WERI-Rb-1 (cell line): ENCODE results near the gene CYP4F11.
"Not testable (repeated sequence)": the region's sequence is repeated elsewhere in the genome, so short reads cannot be mapped to it uniquely, and the experiment has no call there.

ENCODE experiments used
- DNase-seq: peaks from one replicate; pipeline ENCODE4 v3.0.0-alpha.2; 2020
- H3K27ac ChIP-seq: fragments of 250-450 bp; sonication (Bioruptor Pico); 2 replicates; pipeline ENCODE4 v1.5.1; 2020; ENCODE audit warnings: mild to moderate bottlenecking, moderate library complexity
- H3K27me3 ChIP-seq: fragments of 250-450 bp; sonication (Bioruptor Pico); 2 replicates; pipeline ENCODE4 v1.5.1; 2021; ENCODE audit warnings: mild to moderate bottlenecking, low read depth, moderate library complexity; ENCODE audit not compliant: insufficient read depth, severe bottlenecking
- H3K36me3 ChIP-seq: fragments of 250-450 bp; sonication (Bioruptor Pico); 2 replicates; pipeline ENCODE4 v1.5.1; 2020; ENCODE audit warnings: mild to moderate bottlenecking, moderate library complexity
- H3K4me3 ChIP-seq: 2 replicates; pipeline ENCODE4 v1.5.1; 2011; ENCODE audit warnings: low read depth, mild to moderate bottlenecking, control low read depth, low read length
- H3K9me3 ChIP-seq: fragments of 250-450 bp; sonication (Bioruptor Pico); 2 replicates; pipeline ENCODE4 v1.5.1; 2021; ENCODE audit warnings: mild to moderate bottlenecking, moderate library complexity; ENCODE audit not compliant: severe bottlenecking
- TF ChIP-seq, protein P1 (sequence below): IDR thresholded peaks from 2 replicates; pipeline ENCODE4 v1.5.1; 2011; ENCODE audit warnings: low read depth, mild to moderate bottlenecking, control low read depth, inconsistent platforms, low read length

Gene CYP4F11

DNA sequence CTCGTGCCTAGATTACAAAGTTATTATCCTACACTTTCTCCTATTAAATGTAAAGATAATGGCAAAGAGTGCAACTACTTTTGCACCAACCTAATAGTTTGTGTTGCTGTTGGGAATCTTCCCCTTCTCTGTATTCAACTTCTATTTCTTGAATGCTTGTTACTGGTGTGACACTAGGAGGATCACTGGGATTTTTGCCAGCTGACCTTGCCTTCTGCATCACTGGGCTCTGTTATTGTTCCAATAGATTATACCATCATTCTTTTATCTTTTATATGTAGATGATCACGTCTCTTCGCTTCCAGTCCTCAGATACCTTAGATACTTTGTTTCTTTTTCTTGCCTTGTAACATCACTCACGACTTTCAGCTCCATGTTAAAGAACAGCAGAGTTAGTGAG is 11.0 kb upstream of the CYP4F11 start:
- H3K36me3 ChIP-seq, result no peaks in the 10 kb centered on the region
- H3K9me3 ChIP-seq, result peaks cover 17% of the 10 kb centered on the region
- TF ChIP-seq, protein P1, sequence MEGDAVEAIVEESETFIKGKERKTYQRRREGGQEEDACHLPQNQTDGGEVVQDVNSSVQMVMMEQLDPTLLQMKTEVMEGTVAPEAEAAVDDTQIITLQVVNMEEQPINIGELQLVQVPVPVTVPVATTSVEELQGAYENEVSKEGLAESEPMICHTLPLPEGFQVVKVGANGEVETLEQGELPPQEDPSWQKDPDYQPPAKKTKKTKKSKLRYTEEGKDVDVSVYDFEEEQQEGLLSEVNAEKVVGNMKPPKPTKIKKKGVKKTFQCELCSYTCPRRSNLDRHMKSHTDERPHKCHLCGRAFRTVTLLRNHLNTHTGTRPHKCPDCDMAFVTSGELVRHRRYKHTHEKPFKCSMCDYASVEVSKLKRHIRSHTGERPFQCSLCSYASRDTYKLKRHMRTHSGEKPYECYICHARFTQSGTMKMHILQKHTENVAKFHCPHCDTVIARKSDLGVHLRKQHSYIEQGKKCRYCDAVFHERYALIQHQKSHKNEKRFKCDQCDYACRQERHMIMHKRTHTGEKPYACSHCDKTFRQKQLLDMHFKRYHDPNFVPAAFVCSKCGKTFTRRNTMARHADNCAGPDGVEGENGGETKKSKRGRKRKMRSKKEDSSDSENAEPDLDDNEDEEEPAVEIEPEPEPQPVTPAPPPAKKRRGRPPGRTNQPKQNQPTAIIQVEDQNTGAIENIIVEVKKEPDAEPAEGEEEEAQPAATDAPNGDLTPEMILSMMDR, result no peak

DNA sequence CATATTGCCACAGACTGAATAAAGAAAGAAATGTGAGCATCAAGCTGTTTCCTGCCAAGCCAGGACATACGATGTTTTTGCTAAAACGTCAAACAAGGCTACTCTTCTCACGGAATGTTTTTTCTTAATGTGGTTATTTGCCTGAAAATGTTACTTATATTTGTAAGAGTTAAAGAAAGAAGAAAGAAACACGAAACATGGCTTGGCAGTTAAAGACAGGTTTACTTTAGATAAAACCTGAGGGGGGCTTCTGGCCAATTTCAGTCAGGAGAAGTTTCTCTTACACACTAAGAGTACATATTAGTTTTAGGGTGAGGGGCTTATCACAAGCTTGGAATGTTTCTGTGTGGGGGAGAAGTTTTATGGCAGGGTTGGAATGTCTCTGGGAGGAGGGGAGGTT is 10.1 kb upstream of the CYP4F11 start:
- H3K27me3 ChIP-seq, result peaks cover 34% of the 10 kb centered on the region
- H3K36me3 ChIP-seq, result no peaks in the 10 kb centered on the region
- peaks cover 17% of the 10 kb centered on the region for H3K9me3 ChIP-seq
- TF ChIP-seq, protein P1, result no peak
- no peak for DNase-seq
- no peak overlapping the region for H3K4me3 ChIP-seq
- no peak overlapping the region for H3K27ac ChIP-seq

More for the DNA sequence above, 11.0 kb upstream of the CYP4F11 start:
- Histone ChIP-seq H3K27ac (no peak overlapping the region), H3K27me3 (peaks cover 29% of the 10 kb centered on the region), H3K4me3 (no peak overlapping the region)
- DNase-seq, result no peak

DNA sequence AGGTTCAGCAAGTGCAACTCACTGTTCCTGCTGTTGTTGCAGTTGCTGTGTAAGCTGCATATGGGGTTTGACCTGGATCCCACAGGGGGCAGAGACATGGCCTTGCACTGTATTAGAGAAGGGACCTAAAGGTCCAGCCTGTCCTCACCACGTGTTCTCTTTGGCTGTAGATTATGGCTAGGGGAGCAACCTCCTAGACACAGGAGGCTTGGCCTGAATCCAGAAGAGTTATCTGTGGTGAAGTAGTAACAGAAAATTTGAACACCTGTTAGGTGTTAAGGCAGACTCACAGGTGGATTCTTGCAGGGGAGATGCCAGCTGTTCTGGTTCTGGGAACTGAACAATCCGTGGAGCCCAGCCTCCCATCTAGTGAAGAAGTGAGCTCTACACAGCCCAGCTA is 3.4 kb upstream of the CYP4F11 start:
- no peak for DNase-seq
- Histone ChIP-seq H3K27ac (no peak overlapping the region), H3K4me3 (no peak overlapping the region), H3K27me3 (peaks cover 43% of the 10 kb centered on the region), H3K36me3 (no peaks in the 10 kb centered on the region), H3K9me3 (peaks cover 8% of the 10 kb centered on the region)
- TF ChIP-seq, protein P1, result no peak

DNA sequence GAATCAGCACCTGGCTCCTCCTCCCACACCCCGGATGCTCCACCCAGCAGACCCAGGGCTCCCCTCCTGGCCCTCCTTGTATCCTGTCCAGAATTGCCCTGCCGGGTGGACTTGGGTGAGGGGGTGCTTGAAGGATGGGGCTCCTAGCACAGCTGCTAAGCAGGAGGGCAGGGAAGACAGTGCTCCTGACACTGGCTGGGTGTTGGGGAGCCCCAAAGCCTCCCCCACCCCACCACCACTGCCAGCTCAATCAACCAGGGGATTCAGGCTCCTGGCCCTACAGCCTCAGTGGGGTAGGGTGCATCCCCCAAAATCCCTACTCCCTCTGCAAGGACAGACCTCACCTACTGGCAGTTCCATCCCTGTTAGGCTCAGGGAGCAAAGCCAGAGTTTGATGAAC is 2.6 kb upstream of the CYP4F11 start:
- peaks cover 8% of the 10 kb centered on the region for H3K9me3 ChIP-seq
- no peak for DNase-seq
- H3K27me3 ChIP-seq, result peaks cover 38% of the 10 kb centered on the region
- TF ChIP-seq, protein P1, result no peak
- H3K4me3 ChIP-seq, result no peak overlapping the region
- no peaks in the 10 kb centered on the region for H3K36me3 ChIP-seq
- H3K27ac ChIP-seq, result no peak overlapping the region

DNA sequence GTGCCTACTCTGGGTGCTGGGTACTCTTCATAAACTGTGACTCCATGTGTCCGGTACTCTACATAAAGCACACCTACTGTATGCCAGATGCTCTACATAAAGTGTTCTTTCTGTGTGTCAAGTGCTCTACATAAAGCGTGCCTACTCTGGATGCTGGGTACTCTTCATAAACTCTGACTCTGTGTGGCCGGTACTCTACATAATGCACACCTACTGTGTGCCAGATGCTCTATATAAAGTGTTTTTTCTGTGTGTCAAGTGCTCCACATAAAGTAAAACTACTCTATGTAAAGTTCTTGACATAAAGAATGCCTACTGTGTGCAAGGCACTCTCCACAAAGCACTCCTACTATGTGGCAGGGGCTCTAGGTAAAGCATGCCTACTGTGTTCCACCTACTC is 1.8 kb upstream of the CYP4F11 start:
- TF ChIP-seq, protein P1, result no peak
- H3K9me3 ChIP-seq, result peaks cover 8% of the 10 kb centered on the region
- H3K36me3 ChIP-seq, result no peaks in the 10 kb centered on the region
- no peak overlapping the region for H3K4me3 ChIP-seq
- peaks cover 35% of the 10 kb centered on the region for H3K27me3 ChIP-seq
- no peak overlapping the region for H3K27ac ChIP-seq
- DNase-seq, result no peak

DNA sequence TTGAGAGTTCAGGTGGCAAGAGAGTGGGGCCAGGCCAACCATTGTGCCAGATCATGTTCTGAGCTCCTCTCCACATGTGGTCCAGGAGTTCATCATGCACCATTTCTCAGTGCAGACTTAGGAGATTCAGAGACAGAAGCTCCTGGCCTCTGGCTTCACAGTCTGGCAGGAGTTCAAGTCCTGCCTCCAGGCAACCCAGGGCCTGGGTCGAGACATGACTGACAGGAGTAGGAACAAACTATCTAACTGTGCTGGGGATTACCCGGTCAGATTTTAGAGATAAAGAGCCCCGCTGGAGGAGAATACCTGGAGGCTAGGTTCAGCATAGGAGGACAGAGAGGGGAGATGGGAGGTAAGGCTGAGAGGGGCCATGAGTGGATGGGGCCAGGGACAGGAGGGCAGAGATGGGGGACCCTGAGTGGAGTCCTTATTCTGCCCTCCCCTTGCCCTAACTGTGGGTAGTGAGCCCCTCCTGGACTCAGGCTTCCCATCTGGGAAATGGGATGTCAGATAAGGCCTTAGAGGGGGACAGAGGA is 906 bp upstream of the CYP4F11 start:
- Histone ChIP-seq H3K27ac (no peak overlapping the region), H3K9me3 (peaks cover 8% of the 10 kb centered on the region), H3K27me3 (peaks cover 39% of the 10 kb centered on the region), H3K36me3 (no peaks in the 10 kb centered on the region), H3K4me3 (no peak overlapping the region)
- TF ChIP-seq, protein P1, result no peak
- DNase-seq, result no peak

DNA sequence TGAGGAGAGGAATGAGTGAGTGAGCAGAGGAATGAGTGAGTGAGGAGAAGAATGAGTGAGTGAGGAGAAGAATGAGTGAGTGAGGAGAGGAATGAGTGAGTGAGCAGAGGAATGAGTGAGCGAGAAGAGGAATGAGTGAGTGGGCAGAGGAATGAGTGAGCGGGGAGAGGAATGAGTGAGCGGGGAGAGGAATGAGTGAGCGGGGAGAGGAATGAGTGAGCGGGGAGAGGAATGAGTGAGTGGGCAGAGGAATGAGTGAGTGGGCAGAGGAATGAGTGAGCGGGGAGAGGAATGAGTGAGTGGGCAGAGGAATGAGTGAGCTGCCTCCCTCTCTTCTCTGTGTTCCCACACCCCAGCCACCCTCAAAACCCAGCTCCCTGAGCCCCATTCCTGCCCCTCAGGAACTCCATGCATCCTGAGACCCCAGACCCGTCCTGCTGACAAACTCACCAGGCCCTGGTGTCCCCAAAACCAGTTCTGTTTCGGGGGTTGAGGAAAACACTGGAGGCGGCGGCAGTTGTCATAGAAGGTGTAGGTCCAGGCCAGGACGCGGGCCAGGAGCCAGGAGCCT is 483 bp downstream of the CYP4F11 start:
- H3K9me3 ChIP-seq, H3K4me3 ChIP-seq, DNase-seq, H3K36me3 ChIP-seq, H3K27ac ChIP-seq: not testable (repeated sequence)
- peaks cover 43% of the 10 kb centered on the region for H3K27me3 ChIP-seq
